Astrocyte of the cerebellum (primary cell): ENCODE measurements around the gene ARSI.

Source experiments
- DNase-seq: peaks from one replicate; pipeline ENCODE4 v3.0.0-alpha.2; 2011; ENCODE audit warnings: low read depth
- H3K4me3 ChIP-seq: 2 replicates; pipeline ENCODE4 v1.5.1; 2011; ENCODE audit warnings: mild to moderate bottlenecking, low read depth, low read length, moderate library complexity
- CTCF ChIP-seq: IDR thresholded peaks from 2 replicates; pipeline ENCODE4 v1.5.1; 2012; ENCODE audit warnings: low read length, low read depth, moderate library complexity, mild to moderate bottlenecking; ENCODE audit errors: missing control alignments
- in situ Hi-C: cut with HindIII; loops from 2 replicates; pipeline ENCODE4 v1.10.0; 2017; ENCODE audit warnings: low sequenced_read_pairs

Gene ARSI

GRCh38 chr5:150316320-150316719, 13.6 kb upstream of the ARSI start:
- H3K4me3 ChIP-seq: no peak overlapping the region
- in situ Hi-C loops: no loop called here
- no peak for DNase-seq
- no peak for TF ChIP-seq CTCF

- no peak overlapping the region for H3K4me3 ChIP-seq
- DNase-seq: no peak
- in situ Hi-C loops: no loop called here
- no peak for TF ChIP-seq CTCF
These were observed 12.5 kb upstream of the ARSI start for GRCh38 chr5:150315245-150315644.

GRCh38 chr5:150313921-150314716, 11.4 kb upstream of the ARSI start:
- no peak for DNase-seq
- TF ChIP-seq CTCF: no peak
- no peak overlapping the region for H3K4me3 ChIP-seq
- in situ Hi-C loops: no loop called here

- no peak for TF ChIP-seq CTCF
- no peak for DNase-seq
- H3K4me3 ChIP-seq: no peak overlapping the region
- in situ Hi-C loops: no loop called here
These were observed 10.8 kb upstream of the ARSI start for GRCh38 chr5:150313501-150313900.

GRCh38 chr5:150312518-150312917, 9.8 kb upstream of the ARSI start:
- TF ChIP-seq CTCF: no peak
- in situ Hi-C loops: no loop called here
- no peak overlapping the region for H3K4me3 ChIP-seq
- no peak for DNase-seq

- DNase-seq: no peak
- TF ChIP-seq CTCF: no peak
- in situ Hi-C loops: no loop called here
- H3K4me3 ChIP-seq: no peak overlapping the region
These were observed 8.4 kb upstream of the ARSI start for GRCh38 chr5:150311015-150311692.
